Measurements from ENCODE around the gene JPH3. TPM values are rescaled to one million over a fixed set of nuclear protein-coding genes. Genes with fewer than 3 reads are reported as not detected.

The JPH3 gene
- polyA plus RNA-seq, 1 experiment: 0.02 TPM

GRCh38 chr16:87681981-87682570, 79.8 kb downstream of the JPH3 start:
- H3K9me3 ChIP-seq (ENCODE audit: control insufficient read depth, insufficient read depth, low read length): no peaks in the 10 kb centered on the region; the same call in 1 of the 2 replicates
- ChIA-PET POLR2A (interaction anchor here (0.7 kb wide), 1 partner anchor 784 kb away, joined by 4 read pairs; no protein-coding TSS in a partner anchor), CTCF (interaction anchor here (1.0 kb wide), 1 partner anchor 46 kb away, joined by 4 read pairs; no protein-coding TSS in a partner anchor)
- peak; percentile 45 for TF ChIP-seq CTCF (IDR thresholded peaks at IDR 0.05; ENCODE audit: low read depth, low read length)
- DNase-seq (ENCODE audit: low read depth, low spot score): peak; percentile 48
- H3K4me3 ChIP-seq (ENCODE audit: low read depth, low read length): no peak overlapping the region
- peak overlapping the region; percentile 47 for H3K27ac ChIP-seq (ENCODE audit: low read depth, low read length)
- peaks cover 25% of the 10 kb centered on the region for H3K27me3 ChIP-seq (ENCODE audit: control insufficient read depth, insufficient read depth, low read length)

- POLR2A ChIA-PET: no interaction called here
- H3K27ac ChIP-seq (ENCODE audit: low read depth, low read length): no peak overlapping the region
- no peak for TF ChIP-seq CTCF (IDR thresholded peaks at IDR 0.05; ENCODE audit: low read depth, low read length)
- no peak overlapping the region for H3K4me3 ChIP-seq (ENCODE audit: low read depth, low read length)
- peaks cover 22% of the 10 kb centered on the region for H3K27me3 ChIP-seq (ENCODE audit: control insufficient read depth, insufficient read depth, low read length)
- H3K9me3 ChIP-seq (ENCODE audit: control insufficient read depth, insufficient read depth, low read length): no peaks in the 10 kb centered on the region; the same call in 1 of the 2 replicates
- CTCF ChIA-PET: no interaction called here
- DNase-seq (ENCODE audit: low read depth, low spot score): no peak
Measured at GRCh38 chr16:87682852-87683399, 80.6 kb downstream of the JPH3 start.

- ChIA-PET POLR2A (interaction anchor here (0.5 kb wide), 1 partner anchor 76 kb away, joined by 6 read pairs; no protein-coding TSS in a partner anchor), CTCF (no interaction called here)
- H3K27ac ChIP-seq (ENCODE audit: low read depth, low read length): no peak overlapping the region
- no peak for DNase-seq (ENCODE audit: low read depth, low spot score)
- H3K9me3 ChIP-seq (ENCODE audit: control insufficient read depth, insufficient read depth, low read length): no peaks in the 10 kb centered on the region; the same call in 1 of the 2 replicates
- no peak for TF ChIP-seq CTCF (IDR thresholded peaks at IDR 0.05; ENCODE audit: low read depth, low read length)
- H3K27me3 ChIP-seq (ENCODE audit: control insufficient read depth, insufficient read depth, low read length): peaks cover 27% of the 10 kb centered on the region
- H3K4me3 ChIP-seq (ENCODE audit: low read depth, low read length): no peak overlapping the region
Measured at GRCh38 chr16:87684106-87684677, 81.9 kb downstream of the JPH3 start.

- H3K27me3 ChIP-seq (ENCODE audit: control insufficient read depth, insufficient read depth, low read length): peaks cover 26% of the 10 kb centered on the region
- CTCF ChIA-PET: no interaction called here
Measured at GRCh38 chr16:87684711-87685404, 82.5 kb downstream of the JPH3 start.

More at GRCh38 chr16:87684711-87685404, 82.5 kb downstream of the JPH3 start:
- POLR2A ChIA-PET: interaction anchor here (0.5 kb wide), 1 partner anchor 75 kb away, joined by 6 read pairs; no protein-coding TSS in a partner anchor
- Histone ChIP-seq H3K4me3 (ENCODE audit: low read depth, low read length) (no peak overlapping the region), H3K9me3 (ENCODE audit: control insufficient read depth, insufficient read depth, low read length) (peaks cover under 1% of the 10 kb centered on the region; the same call in 1 of the 2 replicates), H3K27ac (ENCODE audit: low read depth, low read length) (no peak overlapping the region)
- DNase-seq (ENCODE audit: low read depth, low spot score): no peak
- TF ChIP-seq CTCF (IDR thresholded peaks at IDR 0.05; ENCODE audit: low read depth, low read length): no peak
